ENCODE data around the gene TTC28.
"Not testable (repeated sequence)": the region's sequence is repeated elsewhere in the genome, so short reads cannot be mapped to it uniquely, and the experiment has no call there.

Gene TTC28

DNA sequence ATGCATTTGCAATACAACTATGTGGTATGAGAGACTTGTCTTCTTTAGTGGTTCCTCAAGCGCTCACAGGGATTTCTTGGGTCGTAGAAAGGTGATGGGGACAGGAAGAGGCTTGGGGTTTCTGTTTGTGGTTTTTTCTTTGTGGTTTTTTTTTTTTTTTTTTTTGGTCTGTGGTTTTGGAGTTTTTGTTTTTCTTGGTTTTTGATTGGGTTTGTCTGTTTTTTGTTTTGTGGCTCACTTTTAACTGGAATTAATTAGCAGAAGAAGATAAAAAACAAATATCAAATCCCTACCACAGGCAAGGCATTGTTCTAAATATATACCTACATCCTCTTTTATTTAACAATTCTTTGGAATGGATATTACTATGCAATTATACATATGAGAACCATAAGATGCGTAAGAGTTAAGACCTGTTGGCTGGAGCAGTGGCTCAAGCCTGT, 5.5 kb downstream of the TTC28 start:
- DNase-seq: peak; percentile 29

DNA sequence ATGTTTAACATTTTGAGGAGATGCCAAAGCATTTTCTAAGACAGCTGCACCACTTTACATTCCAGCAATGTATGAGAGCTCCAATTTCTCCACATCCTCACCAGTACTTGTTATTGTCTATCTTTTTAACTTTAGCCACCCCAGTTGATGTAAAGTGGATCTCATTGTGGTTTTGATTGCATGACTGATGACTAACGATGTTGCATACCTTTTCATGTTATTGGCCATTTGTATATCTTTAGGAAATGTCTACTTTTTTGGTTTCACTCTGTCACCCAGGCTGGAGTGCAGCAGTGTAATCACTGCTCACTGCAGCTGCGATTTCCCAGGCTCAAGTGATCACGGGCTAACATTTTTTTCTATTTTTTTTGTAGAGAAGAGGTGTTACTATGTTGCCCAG, 8.9 kb downstream of the TTC28 start:
- no peak for DNase-seq

DNA sequence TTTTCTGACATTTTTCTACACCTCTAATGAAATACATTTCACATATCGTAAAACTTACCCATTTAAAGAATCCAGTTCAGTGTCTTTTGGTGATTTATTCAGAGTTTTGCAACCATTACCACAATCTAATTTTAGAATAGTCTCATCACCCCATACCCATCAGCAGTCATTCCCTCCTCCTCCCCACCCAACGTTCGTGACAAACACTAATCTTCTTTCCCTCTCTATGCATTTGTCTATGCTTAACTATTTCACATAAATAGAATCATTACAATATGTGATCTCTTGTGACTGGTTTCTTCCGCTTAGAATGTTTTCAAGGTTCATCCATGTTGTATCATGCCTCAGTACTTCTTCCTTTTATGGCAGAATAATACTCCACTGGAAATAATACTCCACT, 9.5 kb downstream of the TTC28 start:
- DNase-seq: no peak

DNA sequence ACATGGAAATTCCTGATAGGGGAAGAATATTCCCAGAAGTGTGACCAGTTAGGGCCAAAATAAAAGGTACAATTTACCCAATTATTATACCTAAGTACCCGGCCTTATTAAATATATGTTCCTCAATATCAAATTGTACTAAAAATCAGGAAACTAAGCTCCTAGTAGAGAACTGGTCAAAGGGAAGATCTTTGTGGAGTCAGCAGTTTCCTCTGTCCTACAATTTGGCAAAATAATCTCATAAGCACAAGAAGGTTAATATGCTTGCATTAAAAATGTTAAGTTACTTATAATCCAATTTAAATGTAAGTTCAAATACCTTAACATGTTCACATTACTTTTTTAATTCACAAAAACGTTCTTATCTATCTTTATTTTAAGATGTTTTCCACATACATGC, 10.3 kb downstream of the TTC28 start:
- no peak for DNase-seq

DNA sequence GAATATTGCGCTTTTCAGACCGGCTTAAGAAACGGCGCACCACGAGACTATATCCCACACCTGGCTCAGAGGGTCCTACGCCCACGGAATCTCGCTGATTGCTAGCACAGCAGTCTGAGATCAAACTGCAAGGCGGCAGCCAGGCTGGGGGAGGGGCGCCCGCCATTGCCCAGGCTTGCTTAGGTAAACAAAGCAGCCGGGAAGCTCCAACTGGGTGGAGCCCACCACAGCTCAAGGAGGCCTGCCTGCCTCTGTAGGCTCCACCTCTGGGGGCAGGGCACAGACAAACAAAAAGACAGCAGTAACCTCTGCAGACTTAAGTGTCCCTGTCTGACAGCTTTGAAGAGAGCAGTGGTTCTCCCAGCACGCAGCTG, 16.1 kb downstream of the TTC28 start:
- DNase-seq: not testable (repeated sequence)

DNA sequence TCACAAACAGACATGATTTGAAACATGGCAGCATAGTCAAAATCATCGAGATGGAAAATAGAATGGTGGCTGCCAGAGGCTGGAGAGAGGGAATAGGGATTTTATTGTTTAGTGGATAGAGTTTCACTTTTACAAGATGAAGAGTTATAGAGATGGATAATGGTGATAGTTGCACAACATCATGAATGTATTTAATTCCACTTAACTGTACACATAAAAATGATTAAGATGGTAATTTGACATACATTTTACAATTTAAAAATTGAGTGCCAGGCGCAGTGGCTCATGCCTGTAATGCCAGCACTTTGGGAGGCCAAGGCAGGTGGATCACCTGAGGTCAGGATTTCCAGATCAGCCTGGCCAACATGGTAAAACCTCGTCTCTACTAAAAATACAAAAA, 21.2 kb downstream of the TTC28 start:
- no peak for DNase-seq

DNA sequence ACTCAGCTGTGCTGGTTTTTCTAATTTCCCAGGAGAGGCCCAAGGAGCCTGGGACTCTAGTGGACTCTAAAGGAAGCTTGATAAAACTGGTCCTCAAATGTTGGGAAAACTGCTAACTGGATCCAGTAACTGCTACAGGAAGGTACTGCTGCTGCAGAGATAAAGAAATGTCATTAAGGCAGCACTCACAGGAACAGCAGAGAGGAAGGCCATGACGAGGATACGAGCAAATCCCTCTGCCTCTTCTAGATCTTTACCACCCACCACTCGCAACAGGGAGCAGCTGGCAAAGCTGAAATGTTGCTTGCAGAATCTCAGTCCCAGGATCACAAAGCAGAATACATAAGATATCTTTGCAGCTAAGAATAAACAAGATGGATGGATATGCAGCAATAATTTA, 23.5 kb downstream of the TTC28 start:
- no peak for DNase-seq

DNA sequence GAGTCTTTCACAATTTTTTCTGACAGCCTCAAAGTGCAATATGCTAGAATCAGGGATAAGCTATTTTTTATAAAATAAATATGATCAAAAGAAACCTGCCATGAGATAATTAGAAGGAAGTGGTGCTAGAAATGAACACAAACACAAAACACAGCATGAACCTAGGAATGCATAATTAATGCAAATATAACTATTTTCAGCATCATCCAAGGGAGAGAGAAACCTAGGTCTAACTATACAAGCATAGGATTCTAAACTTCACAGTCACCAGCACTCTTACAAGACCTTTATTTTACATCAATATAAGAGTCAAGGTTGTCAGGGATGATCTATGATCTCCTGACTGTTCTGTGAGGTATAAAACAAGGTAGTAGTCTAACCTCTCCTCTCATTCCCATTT, 29.2 kb downstream of the TTC28 start:
- no peak for DNase-seq

DNA sequence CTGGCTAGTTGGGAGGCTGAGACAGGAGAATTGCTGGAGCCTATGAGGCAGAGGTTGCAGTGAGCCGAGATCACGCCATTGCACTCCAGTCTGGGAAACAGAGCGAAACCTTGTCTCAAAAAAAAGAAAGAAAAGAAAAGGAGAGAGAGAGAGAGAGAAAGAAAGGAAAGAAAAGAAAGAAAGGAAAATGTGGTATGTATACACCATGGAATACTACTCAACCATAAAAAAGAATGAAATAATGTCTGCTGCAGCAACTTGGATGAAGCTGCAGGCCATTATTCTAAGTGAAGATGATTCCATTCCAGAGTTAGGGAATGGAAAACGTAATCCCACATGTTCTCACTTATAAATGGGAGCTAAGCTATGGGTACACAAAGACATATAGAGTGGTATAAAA, 30.8 kb downstream of the TTC28 start:
- no peak for DNase-seq

DNA sequence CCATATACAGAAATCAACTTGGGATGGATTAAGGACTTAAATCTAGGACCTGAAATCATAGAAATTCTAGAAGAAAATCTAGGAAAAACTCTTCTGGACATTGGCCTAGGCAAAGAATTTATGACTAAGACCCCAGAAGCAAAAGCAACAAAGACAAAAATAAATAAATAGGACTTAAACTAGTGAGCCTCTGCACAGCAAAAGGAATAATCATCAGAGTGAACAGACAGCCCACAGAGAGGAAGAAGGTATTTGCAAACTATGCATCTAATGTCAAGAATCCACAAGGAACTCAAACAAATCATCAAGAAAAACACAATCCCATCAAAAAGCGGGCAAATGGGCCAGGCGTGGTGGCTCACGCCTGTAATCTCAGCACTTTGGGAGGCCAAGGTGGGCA, 32.4 kb downstream of the TTC28 start:
- DNase-seq: no peak

DNA sequence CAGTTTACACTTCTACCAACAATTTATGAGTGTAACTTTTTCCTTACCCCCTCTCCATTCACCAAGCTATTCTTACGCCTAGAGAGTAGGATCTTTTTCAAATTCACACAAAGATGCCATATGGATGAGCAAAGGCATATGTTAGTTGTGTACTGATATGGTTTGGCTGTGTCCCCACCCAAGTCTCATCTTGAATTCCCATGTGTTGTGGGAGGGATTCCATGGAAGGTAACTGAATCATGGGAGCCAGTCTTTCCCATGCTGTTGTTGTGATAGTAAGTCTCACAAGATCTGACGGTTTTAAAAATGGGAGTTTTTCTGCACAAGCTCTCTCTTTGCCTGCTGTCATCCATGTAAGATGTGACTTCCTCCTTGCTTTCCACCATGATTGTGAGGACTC, 40.3 kb downstream of the TTC28 start:
- no peak for DNase-seq

DNA sequence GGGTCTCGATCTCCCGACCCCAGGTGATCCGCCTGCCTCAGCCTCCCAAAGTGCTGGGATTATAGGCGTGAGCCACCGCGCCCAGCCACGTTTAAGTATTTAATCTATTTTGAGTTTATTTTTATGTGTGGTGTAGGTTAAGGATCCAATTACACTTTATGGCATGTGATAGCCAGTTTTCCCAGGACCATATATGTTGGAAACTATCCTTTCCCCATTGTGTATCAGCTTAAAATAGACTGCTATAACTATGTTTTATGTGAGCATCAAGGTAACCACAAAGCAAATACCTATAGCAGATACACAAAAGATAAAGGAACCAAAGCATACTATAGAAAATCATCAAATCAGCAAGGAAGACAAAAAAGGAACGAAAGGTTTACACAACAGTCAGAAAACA, 42.4 kb downstream of the TTC28 start:
- no peak for DNase-seq

DNA sequence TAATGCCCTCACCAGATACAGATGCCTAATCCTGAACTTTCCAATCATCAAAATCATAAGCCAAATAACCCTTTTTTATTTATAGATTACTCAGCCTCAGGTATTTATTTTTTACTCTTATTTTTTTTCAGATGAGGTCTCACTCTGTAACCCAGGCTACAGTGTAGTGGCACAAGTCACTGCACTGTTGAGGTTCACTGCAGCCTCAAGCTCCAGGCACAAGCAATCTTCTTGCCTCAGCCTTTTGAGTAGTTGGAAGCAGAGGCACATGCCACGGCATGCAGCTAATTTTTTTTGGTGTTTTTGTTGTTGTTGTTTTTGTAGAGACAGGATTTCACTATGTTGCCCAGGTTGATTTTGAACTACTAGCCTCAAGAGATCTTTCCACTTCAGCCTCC, 49.5 kb downstream of the TTC28 start:
- DNase-seq: no peak

DNA sequence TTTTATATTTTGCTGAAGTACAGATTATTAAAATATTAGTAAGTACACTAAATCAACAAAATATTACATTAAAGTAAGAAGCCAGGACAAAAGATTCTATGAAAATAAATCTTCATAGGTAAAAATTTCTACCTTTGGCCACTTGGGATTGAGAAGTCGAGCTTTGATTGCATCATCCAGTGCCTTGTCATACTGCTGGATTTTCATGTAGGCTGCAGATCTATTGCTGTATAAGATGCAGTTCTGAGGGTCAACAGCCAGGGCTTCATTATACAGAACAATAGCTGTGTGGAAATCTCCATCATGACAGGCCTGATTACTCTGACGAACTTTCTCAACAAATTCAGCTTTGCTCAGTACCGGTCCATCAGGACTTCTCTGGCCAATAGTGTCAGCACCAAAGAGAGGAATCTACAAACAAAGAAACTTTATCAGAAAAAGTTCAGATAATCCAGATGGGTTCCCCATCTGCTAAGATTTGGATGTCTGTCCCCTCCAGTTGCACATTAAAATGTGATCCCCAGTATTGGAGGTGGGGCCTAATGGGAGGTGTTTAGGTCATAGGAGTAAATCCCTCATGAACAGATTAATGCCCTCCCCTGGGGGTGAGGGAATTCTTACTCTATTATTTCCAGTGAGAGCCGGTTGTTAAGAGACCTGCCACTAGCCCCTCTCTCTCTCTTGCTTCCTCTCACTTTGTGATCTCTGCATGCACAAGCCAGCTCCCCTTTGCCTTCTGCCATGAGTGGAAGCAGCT, 50.0 kb downstream of the TTC28 start:
- DNase-seq: no peak

DNA sequence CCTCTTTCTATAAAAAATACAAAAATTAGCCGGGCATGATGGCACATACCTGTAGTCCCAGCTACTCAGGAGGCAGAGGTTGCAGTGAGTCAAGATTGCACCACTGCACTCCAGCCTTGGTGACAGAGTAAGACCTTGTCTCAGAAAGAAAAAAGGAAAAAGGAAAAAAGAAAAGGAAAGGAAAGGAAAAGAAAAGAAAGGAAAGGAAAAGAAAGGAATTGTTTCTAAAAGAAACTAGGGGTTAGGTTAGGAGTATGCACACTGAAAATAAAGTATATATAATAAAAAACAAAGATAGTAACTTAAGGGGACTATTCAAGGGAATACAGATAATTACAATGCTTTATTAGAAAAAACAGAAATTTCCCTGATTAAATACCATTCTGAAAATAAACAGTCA, 50.9 kb downstream of the TTC28 start:
- no peak for DNase-seq

DNA sequence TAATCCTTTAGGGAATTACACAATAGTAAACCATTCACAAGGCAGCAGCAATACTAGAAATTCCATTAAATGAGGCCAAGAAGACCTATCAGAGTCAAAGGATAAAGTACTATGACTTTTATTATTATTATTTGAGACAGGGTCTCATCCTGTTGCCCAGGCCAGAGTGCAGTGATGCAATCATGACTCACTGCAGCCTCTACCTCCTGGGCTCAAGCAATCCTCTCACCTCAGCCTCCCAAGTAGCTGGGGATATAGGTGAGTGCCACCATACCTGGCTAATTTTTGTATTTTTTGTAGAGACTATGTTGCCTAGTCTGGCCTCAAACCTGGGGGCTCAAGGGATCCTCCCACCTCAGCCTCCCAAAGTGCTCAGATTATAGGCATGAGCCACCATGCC, 51.8 kb downstream of the TTC28 start:
- DNase-seq: no peak

DNA sequence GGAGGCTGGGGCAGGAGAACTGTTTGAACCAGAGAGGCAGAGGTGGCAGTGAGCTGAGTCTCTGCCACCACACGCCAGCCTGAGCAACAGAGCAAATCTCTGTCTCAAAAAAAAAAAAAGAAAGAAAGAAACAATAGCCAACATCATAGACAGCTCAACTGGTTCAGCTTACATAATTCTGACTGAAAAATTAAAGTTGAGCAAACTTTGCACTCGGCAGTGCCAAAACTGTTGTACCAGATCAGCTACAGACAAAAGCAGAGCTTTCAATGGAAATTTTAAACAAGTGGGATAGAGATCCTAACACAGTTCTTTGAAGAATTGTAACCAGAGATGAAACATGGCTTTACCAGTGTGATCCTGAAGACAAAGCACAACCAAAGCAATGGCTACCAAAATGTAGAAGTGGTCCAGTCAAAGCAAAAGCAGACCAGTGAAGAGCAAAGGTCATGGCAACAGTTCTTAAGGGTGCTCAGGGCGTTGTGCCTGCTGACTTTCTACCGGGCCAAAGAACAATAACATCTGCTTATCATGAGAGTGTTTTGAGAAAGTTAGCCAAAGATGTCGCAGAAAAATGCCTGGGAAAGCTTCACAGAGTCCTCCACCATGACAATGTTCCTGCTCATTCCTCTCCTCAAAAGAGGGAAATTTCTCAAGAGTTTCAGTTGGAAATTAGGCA, 59.3 kb downstream of the TTC28 start:
- no peak for DNase-seq

DNA sequence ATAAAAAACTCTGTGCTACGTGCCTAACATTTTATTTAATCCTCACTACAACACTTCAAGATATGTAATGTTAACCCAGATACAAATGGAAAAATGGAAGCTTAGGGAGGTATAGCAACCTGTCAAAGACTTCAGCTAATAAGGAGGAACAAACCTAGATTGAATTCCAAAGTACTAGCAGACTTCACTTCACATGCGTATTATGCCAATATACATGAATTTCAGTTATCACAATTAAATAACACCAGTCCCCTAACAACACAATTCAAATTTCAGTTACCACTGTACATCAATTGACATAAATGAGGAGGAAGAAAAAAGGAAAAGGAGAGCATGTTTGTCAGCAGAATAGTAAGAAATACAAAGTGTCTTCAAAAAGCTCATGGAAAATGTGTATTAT, 60.4 kb downstream of the TTC28 start:
- no peak for DNase-seq

DNA sequence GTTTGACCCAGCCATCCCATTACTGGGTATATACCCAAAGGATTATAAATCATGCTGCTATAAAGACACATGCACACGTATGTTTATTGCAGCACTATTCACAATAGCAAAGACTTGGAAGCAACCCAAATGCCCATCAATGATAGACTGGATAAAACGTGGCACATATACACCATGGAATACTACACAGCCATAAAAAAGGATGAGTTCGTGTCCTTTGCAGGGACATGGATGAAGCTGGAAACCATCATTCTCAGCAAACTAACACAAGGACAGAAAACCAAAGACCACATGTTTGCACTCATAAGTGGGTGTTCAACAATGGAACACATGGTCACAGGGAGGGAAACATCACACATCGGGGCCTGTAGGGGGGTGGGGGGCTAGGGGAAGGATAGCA, 64.2 kb downstream of the TTC28 start:
- not testable (repeated sequence) for DNase-seq

DNA sequence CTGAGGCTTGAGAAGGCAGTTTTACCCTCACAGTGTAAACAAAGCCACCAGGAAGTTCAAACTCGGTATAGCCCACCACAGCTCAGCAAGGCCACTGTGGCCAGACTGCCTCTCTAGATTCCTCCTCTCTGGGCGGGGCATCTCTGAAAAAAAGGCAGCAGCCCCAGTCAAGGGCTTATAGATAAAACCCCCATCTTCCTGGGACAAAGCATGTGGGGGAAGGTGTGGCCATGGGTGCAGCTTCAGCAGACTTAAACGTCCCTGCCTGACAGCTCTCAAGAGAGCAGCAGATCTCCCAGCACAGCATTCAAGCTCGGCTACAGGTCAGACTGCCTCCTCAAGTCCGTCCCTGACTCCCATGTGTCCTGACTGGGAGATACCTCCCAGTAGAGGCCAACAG, 69.7 kb downstream of the TTC28 start:
- DNase-seq: no peak

DNA sequence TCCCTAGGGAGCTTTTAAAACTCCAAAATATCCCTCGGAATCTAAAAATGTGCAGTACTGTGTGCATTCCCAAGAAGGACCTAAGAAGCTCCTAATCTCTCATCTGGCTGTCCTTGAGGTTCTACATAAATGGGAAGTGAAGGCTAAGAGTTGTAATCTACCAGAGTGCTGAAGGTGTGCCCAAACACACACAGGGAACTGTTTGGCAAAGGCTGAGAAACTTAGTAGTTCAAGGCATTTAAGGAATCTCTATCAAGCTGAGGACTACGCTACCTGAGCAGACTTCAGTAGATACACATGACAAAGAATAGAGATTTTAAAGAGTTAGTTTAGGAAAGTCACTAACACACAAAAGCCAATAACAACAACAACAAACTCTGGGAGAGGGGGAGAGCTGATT, 71.1 kb downstream of the TTC28 start:
- no peak for DNase-seq

DNA sequence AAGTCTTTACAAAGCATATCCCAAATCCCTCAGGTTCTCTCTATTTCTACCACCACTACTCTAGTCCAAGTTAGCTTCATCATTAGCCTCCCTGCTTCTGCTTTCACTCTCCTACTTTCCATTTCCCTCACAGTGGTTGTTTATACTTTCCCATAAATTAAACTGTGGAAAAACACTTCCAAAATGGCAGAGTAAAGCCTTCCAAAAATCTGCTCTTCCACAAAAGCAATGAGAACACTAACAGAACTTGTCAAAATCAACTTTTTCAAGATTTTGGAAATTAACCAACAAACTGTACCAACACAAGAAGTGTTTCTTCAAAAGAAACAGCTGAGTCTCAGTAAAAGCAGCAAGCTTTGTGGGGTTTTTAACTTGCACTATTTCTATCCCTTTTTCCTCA, 71.8 kb downstream of the TTC28 start:
- no peak for DNase-seq

DNA sequence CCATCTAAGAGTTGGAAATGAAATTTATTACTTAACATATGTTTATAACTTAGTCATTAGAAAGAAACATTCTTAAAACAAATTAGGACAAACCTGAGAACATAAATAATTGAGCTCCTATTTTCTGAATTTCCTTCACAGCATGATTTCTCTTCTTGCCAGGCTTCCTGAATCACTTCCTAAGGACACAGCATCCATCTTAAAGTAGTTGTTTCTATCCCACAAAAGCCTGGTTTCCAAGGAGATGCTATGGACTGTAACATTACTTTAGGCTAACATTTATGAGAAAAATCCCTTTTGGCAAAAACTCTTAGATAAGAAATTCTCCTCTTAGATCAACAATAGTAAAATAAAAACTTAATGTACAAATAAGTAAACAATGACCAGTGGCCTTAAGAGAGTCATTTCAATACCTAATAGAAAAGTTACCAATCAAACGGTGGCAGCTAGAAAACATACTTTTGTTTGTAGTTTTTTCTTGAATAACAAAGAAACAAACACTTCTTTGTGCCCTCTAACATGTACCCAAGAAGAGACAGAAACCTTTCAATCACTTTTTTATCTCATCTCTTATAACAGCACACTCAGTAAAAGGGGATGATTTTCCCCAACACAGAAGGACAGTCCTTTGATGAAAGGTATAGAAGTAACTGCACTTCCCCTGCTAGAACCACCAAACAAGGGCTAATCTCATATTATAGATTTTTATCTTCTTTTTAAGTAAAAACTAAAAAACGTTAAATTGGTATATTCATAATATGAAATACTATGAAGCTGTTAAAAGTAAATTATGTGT, 74.5 kb downstream of the TTC28 start:
- DNase-seq: no peak

DNA sequence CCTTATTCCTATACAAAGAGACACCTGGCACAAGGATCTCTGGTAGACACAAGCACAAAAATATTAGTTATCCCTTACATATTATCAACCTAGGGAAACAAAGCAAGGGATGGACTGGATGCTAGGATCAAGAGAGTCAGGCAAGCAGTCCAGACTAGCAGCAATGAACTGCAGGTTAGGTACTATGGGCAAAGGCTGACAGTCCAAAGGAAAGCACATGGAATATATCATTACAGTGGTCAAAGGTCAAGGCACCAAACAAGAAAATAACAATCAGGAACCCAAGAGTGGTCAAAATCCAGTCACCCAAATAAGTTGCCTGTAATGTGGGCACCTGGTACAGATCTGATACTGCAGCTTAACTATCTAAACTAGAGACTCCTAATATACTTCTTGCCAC, 77.7 kb downstream of the TTC28 start:
- DNase-seq: no peak

All from stimulated activated CD4-positive, alpha-beta T cell treated with anti-CD3 and anti-CD28 coated beads, Interleukin-15, amount 100 ng/mL, for 24 hours (primary cell).